Activated CD8-positive, alpha-beta memory T cell treated with anti-CD3 and anti-CD28 coated beads, Interleukin-2, amount 50 U/mL, for 1 hour (primary cell): ENCODE data around the gene RABEP1.

Experiments
- DNase-seq: peaks from one replicate; pipeline ENCODE4 v3.0.0-alpha.2; 2020; ENCODE audit errors: extremely low read depth

Gene RABEP1

DNA sequence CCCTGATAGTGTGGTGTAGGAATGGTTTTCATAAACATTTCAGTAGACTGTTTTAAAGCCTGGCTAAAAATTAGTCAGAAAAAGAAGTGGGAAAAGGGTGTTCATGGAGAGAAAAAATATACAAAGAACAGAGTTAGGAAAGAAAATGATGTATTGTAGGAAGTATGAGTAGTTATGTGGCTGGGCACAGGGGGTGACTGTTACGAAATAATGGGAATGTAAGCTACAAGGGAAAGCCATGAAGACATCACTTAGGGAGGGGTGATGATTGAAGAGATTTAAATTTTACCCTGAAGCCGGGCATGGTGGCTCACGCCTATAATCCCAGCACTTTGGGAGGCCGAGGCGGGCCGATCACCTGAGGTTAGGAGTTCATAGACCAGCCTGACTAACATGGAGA is 82.1 kb downstream of the RABEP1 start:
- DNase-seq, result no peak

DNA sequence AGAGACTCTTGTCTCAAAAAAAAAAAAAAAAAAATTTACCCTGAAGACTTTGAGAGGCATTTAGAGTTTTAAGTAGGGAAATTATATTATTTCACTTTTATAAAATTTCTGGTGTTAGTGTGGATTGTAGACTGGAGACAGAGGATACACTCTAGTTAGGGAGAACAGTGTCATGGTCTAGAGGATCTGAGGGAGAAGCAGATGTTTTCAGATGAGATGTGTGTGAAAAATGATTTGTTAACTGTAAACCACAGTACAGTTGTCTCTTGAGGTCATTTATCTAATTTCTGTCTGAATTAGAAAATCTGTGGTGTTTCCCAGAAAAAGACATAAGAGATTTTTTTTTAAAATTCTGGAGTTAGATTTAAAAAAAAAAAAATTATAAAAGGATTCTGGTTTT is 82.6 kb downstream of the RABEP1 start:
- no peak for DNase-seq

DNA sequence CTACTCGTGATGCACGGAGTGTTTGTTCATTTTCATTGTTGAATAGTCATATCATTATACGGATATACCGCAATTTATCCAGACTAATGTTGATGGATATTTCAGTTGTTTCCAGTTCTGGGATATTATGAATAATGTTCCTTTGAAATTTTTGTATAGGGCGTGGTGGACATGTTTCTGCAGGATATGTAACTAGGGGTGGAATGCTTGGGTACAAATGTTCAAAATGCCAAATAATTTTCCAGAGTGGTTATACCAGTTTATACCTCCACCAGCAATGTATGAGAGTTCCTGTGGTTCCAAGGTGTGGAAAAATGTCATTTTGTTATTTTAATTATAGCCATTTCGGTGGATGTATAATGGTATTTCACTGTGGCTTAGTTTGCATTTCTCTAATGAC is 83.7 kb downstream of the RABEP1 start:
- DNase-seq, result no peak

DNA sequence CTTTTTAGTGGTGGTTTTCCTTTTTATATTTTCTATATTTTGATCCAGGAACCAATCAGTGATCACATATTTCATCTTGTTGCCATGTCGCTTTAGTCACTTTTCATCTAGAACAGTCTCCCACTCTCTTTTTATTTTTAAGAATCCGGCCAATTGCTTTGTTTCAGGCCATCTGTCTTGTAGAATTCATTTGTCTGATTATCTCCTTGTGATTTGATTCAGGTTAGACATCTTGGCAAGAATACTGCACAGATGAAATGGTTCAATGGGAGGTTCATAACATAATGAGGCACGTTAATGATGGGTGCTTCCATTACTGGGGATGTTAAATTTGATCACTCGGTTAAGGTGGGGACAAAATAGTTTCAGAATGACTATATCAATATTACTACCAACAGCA is 88.3 kb downstream of the RABEP1 start:
- DNase-seq, result no peak

DNA sequence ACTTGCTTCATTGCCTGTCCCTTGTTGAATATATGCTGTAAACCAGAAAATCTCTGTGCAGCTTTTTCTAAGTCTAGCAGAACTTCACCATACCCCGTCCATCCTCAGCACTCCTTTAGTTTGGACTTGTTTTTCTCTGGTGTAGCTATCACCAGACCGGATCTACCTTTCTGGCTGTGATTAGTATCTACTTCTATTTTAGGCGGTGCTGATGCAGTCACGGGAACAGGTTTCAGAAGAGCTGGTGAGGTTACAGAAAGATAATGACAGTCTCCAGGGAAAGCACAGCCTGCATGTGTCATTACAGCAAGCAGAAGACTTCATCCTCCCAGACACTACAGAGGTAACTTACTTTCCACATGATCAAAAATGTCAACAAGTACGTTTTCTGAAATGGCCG is 91.0 kb downstream of the RABEP1 start:
- DNase-seq, result no peak

DNA sequence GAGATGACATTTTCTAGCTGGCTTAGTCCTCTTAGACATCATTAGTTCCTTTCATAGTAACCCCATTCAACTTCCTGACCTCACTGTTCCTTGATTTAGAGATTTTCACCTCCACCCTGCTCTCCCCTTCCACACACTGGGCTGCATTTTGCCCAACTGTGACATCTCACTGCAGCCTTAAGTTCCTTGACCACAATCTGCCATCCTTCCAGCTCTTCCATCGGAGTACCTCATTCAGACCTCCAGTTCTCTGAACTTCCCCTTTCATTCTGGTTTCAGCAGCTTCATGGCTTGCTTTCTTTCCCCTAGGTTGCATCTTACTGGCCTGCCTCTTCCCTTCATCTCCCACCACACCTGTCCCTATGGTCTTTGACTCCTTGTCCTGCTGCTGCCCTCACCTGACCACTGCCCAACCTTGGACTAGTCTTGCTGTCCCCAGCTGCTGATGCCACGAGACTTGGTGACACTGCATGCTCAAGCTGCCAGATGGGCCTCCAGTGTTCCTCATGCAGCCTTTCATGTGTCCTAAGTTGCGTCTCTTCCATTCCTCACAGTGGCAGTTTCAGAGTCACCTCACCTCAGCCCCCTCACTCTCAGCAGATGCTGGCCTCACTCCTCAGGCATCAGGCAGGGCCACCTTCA is 96.6 kb downstream of the RABEP1 start:
- no peak for DNase-seq

DNA sequence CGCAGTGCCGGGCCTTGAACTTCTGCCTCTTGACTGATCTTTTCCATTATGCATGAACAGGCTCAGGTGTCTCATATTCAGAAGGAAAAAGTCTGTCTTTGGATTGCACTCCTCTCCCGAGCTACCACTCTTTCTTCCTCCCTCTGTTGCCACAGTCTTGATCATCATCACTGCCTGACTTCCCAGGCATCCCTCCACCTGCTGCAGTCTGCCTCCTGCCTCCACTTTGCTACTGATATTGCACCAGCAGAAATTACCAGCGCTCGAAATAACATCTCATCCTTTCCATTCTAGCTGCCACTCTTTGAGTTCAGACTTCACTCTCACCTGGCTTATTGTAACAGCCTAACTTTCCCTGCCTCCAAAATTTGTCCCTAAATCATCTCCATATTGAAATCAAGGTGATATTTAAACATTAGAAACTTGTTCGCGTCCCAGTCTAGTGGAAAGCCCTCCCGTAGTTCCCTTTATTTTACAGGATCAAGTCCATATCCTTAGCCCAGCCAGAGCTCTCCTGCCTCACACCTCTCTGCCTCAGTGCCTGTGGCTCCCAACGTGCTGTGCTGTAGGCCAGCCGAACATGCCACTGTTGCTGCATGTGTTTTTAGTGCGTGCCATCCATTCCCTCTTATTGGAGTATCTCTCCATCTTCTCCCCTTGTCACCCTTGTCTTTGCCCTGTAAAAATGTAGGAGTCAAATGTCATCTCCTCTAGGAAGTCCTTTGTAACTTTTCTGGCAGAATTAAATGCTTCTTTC is 97.4 kb downstream of the RABEP1 start:
- no peak for DNase-seq

DNA sequence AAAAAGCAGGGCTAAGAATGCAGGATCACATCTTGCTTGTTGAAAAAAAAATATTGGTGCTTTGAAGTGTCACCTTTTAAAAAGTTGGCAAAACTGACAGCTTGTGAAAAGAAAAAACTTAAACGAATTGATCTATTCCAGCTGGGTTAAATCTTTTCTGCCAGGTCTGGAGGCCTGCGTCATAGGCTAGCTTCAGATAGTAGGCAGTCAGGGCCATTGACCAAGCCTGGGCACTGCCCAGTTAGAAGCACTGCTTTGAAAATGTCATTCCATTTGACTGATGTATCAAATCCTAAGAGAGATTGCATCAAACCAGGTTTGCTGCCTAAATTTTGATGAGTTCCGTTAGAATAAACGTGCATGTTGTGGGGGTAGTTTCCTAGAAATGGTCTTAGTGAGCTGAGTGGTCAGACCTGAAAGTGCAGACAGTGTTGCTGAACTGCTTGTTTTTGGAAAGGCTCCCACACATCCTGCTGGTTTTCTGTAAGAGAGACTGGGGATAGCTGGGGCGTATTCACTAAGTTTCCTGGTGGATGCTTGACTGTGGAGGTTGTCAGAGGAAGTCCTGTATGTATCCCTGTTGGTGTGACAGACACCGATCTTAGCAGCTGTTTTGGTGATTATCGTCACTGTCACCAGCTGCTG is 98.5 kb downstream of the RABEP1 start:
- DNase-seq, result no peak

DNA sequence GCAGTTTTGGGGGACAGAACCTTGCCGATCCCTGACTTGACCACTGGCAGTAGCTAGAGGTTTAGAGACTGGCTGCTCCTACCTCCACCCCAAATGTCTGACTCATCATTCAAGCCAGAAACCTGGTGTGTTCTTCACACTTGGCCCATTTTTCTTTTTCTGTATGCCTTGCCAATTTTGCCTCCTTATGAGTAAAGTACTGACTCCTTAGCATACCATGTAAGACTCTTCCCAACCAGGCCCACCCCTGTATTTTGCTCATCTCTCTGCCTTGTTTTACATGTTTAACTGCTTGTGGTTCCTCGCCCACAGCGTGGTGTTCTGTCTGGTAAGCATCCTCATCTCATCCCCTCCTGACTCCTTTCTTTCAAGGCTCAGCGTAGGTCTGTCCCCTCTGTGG is 99.5 kb downstream of the RABEP1 start:
- DNase-seq, result no peak

DNA sequence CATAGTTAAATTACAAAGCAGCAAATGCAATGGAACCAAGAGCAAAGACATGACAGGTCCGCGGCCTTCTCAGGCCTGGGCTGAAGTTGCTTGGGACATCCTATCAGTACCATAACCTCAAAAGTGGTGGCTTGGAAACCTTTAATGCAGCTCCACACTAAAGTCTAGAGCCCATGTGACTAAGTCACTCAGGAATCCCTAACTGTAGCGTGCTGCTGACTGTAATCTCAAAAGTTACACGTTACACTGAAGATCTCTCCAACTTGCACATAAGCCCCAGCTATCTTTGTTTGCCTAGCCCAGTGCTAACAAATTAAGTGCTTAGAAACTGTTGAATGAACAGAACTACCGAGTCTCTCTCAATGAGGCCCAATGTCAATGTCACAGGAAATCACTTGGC is 109.6 kb downstream of the RABEP1 start:
- no peak for DNase-seq

DNA sequence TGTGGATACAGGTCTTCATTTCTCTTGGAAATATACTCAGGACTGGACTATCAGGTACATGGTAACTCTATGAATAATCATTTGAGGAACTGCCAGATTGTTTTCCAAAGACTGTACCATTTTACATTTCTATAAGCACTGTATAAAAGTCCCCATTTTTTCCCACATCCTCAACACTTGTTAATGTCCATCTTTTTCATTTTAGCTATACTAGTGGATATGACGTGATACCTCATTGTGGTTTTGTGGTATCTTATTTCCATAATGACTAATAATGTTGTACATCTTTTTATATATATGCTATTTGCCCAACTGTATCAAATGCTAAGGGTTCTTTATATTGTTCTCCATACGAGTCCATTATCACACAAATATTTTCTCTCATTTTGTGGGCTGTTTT is 114.5 kb downstream of the RABEP1 start:
- no peak for DNase-seq

DNA sequence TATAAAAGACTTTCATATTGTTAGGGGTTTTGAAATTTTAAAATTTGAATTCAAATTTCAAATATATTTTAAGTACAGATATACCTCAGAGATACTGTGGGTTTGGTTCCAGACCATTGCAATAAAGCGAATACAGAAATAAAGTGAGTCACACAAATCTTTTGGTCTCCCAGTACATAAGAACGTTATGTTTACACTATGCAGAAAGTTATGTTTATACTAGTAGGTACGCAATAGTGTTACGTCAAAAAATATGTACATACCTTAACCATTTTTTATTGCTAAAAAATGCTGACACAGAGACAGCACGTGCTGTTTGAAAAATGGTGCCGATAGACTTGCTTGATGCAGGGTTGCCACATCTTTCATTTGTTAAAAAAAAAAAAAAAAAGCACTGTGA is 117.7 kb downstream of the RABEP1 start:
- DNase-seq, result no peak

DNA sequence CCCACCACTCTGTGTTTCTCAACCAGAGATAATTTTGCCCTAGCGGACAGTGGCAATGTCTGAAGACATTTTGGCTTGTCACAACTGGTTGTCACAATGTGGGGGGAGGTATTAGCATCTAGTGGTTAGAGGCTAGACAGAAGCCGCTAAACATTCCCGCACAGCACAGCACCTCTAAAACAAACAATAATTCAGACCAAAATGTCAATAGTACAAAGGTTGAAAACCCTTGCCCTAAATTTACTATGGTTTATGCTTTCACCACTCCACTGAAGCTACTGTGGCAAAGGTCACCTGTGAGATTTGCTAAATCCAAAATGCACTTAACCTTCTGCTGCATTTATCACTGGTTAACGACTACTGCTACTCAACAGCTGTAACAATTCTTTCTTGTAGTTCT is 123.3 kb downstream of the RABEP1 start:
- no peak for DNase-seq

DNA sequence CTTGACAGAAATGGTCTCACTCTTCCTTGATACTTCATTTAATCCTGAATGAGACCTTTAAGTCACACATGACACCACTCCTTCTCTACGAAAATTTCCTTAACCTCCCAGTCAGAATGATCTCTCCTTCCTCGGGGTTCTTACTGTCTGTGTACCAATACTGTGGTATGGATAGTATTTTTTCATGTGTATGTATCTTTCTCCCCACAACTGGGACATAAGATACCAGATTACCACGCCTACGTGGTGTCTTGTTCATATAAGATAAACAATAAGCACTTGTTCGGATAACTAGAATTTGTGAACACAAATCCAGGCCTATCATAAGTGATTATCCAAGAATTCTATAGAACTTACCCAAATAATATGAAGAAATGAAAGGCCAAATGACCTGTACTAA is 126.1 kb downstream of the RABEP1 start:
- DNase-seq, result no peak

DNA sequence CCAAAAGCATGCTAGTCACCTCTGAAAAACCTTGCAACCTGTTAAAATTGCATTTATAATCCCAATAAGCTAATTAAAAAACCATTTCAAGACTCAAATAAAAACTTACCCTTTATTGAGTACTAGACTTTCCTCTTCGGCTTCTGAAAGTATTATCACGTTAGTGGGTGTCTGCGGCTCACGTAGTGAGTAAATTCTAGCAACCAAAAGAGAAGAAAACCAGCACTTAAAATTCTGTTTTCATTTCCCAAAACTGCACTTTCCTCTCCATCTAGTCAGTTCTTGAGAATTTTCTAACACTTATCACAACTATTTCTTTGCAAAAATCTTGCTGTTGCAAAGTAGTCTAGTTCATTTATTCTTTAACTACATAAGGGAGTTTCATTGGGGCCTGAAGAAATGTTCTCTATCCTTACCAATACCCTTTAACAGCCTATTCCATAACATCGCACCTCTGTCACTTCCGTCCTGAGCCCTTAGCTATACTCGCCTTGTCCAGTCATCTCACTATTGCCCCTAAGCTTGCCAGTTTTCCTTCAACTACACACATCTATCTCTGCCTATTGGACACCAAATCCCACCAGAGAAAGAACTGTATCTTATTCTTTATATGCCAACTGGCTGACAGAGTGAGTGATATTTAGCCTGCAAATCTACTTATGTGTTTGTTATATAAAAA is 128.6 kb downstream of the RABEP1 start:
- no peak for DNase-seq

DNA sequence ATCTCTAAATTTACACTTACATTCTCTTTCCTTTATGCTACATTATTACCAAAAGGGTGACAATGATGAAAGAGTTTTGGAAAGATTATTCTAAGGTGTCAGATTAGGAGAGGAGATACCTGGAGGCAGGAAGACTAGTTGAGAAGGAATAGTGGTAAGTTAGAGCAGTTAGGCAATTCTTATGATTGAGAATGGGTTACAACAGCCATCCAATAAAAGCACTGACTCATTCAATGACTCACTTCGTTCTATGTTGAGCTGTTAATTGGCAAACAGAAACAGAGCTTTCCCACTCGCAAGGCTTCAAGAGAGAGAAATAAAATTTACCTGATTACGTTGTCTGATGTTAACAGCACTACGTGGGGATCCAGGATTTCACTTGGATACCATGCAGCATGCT is 131.6 kb downstream of the RABEP1 start:
- DNase-seq, result no peak

DNA sequence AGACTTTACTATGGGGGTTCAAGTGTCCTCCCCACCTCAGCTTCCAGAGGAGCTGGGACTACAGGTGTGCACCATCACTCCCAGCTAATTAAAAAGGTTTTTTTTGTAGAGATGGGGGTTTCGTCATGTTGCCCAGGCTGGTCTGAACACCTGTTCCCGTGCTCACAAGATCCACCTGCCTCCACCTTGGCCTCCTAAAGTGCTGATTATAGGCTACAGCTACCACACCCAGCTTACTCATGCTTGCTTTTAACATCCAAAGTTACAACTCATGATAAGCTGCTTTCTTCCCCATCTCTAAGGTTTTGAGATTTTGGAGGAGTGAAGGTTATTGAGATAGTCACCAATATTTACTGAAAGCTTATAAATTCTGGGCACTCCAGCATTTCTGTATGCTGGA is 134.8 kb downstream of the RABEP1 start:
- no peak for DNase-seq

DNA sequence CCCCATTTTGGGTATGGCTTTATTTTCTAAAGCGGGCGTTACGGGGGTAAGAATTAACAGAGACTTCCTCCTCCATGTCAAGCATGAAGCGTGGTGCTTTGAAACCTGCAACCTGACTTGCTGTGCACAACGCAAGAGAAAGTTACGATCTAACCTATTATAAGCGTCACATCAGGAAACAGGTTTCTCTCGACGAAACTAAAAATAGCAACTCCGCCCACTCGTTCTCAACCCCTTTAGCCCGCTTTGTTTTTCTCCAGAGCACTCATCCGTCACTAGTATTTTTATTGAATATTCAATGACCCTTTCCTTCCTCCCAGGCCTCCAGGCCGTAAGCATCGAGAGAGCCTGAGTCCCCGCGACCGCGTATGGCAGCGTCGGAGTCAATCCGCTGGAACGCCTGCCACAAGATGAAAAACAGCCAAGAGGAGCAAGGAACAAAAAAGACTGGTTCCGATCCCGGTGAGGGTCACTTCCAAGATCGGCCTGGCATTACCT is 136.8 kb downstream of the RABEP1 start:
- DNase-seq, result peak; percentile 45

DNA sequence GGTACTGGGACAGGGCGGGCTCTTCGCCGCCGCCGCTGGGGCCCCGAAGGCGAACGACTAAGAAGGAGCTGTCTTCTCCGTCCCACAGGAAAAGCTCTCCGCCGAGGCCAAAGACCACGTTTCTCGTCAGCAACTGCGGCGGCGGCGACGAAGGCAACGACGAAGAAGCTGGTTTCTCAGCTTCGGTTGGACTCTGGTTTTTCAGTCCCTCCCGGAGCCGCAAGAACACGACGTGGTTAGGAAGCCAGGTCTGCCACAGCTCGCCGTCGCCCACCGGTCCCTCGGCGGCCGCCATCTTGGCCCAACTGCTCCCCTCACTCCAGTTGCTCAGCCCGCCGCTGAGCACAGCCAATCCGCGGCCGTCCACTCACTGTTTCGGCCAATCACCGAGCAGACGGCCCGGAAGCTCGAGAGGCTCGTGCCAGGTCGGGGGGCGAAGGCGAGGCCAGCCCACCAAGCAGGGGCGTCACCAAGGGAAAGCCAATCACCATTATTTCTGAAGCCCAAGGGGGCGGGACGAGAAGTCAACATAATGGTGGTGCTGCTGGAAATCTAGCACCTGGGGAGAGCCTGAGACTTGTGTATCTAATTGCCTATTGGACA is 137.4 kb downstream of the RABEP1 start, which contains the start of gene NUP88:
TSS of gene NUP88 (minus strand) at position 307 of the 603 bp plus-strand sequence. CDS start at position 295, 12 bp downstream.
- DNase-seq, result peak; percentile 87

DNA sequence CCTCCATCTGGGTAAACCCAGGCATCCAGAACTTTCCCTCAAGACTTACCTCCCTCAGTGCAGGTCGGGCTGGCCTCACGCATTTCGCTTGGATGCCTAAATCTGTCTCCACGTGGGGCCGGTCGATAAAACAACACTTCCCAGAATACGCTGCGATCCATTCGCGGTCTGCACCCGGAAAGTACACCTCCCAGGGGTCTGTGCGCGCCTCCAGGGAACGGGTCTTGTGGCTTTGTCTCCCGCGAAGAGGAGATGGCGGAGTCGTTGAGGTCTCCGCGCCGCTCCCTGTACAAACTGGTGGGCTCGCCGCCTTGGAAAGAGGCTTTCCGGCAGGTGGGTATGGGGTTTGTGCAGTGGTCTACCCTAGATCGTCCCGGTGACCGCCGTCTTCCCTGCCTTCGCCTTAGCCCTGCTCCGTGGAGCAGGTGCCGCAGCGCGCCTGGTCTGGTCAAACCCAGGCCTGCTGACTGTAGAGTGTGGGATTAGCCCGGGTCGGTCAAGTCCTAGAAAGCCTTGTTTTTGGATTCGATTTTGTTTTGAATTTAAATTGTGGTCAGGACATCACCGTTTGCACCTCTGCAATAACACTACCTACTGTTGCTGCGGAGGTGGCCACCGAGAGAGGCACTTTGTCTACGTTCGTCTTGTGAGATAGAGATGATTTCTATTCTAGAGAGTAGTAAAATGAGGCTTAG is 138.0 kb downstream of the RABEP1 start, which contains the start of gene RPAIN:
TSS of gene RPAIN (plus strand) at position 224 of the 695 bp plus-strand sequence. CDS start at position 253, 29 bp downstream.
- peak; percentile 70 for DNase-seq

DNA sequence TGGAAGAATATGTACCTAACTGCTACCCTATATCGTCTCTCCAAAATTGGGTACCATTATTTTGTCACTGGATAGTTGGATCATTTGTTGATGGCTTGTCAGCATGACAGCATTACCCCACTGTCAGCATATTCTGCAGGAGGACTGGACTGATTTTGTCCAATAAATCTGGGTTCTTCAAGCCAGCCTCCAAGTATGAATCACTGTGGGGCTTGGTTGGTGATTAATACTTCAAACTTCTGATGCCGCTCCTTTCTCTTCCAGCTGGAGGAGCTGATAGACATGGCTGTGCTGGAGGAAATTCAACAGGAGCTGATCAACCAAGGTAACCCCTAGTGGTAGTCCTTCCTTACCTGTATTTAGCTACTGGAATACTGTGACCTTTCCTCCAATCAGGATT is 140.4 kb downstream of the RABEP1 start:
- DNase-seq, result no peak
